Type B pancreatic cell (in vitro differentiated cells): ENCODE measurements around the gene TRPM3. TPM values are rescaled to one million over a fixed set of nuclear protein-coding genes. Genes with fewer than 3 reads are reported as not detected.

Experiments used
- DNase-seq: peaks from one replicate; pipeline ENCODE4 v3.0.0; 2021; ENCODE audit warnings: mixed read lengths; ENCODE audit not compliant: unreplicated experiment; ENCODE audit errors: extremely low spot score
- H3K27ac Mint-ChIP-seq: 2 replicates; pipeline ENCODE4 v1.8.0; 2021; ENCODE audit warnings: mild to moderate bottlenecking, mixed read lengths
- H3K27me3 Mint-ChIP-seq: 2 replicates; pipeline ENCODE4 v1.8.0; 2021; ENCODE audit warnings: mixed read lengths
- H3K36me3 Mint-ChIP-seq: 2 replicates; pipeline ENCODE4 v1.8.0; 2021; ENCODE audit warnings: mixed read lengths
- H3K4me1 Mint-ChIP-seq: one replicate; pipeline ENCODE4 v1.8.0; 2021; ENCODE audit warnings: mixed read lengths; ENCODE audit not compliant: unreplicated experiment
- H3K4me3 Mint-ChIP-seq: 2 replicates; pipeline ENCODE4 v1.8.0; 2021; ENCODE audit warnings: mild to moderate bottlenecking, mixed read lengths
- H3K9me3 Mint-ChIP-seq: 2 replicates; pipeline ENCODE4 v1.8.0; 2021; ENCODE audit warnings: mixed read lengths
- CTCF ChIP-seq: fragments of 200-600 bp; sonication (generic); conservative IDR thresholded peaks from 2 replicates; pipeline ENCODE4 v1.5.0; 2021; ENCODE audit warnings: antibody characterized with exemption, mild to moderate bottlenecking
- total RNA-seq: library from RNA; stranded (reverse); gene quantifications from 2 replicates; pipeline ENCODE4 v1.2.1, GENCODE V29; 2021; ENCODE audit warnings: low replicate concordance

TRPM3 gene
- total RNA-seq, 1 donor from 2014 or later: 17.0 TPM

GRCh38 chr9:71032779-71033178 is 88.6 kb downstream of the TRPM3 start:
- H3K27ac Mint-ChIP-seq: no peak overlapping the region
- TF ChIP-seq CTCF: no peak
- DNase-seq: no peak
- H3K36me3 Mint-ChIP-seq: no peaks in the 10 kb centered on the region
- H3K4me3 Mint-ChIP-seq: no peak overlapping the region
- no peaks in the 10 kb centered on the region for H3K27me3 Mint-ChIP-seq
- no peaks in the 10 kb centered on the region for H3K9me3 Mint-ChIP-seq
- H3K4me1 Mint-ChIP-seq: peaks cover 5% of the 10 kb centered on the region

GRCh38 chr9:71025728-71026127 is 95.7 kb downstream of the TRPM3 start:
- no peak overlapping the region for H3K4me3 Mint-ChIP-seq
- no peaks in the 10 kb centered on the region for H3K27me3 Mint-ChIP-seq
- H3K4me1 Mint-ChIP-seq: no peaks in the 10 kb centered on the region
- no peaks in the 10 kb centered on the region for H3K36me3 Mint-ChIP-seq
- DNase-seq: no peak
- H3K27ac Mint-ChIP-seq: no peak overlapping the region
- no peaks in the 10 kb centered on the region for H3K9me3 Mint-ChIP-seq
- TF ChIP-seq CTCF: no peak

- Mint-ChIP-seq H3K4me3 (no peak overlapping the region), H3K27ac (no peak overlapping the region), H3K27me3 (no peaks in the 10 kb centered on the region), H3K9me3 (no peaks in the 10 kb centered on the region), H3K4me1 (no peaks in the 10 kb centered on the region), H3K36me3 (no peaks in the 10 kb centered on the region)
- no peak for TF ChIP-seq CTCF
- DNase-seq: no peak
Measured at GRCh38 chr9:71025201-71025600, 96.2 kb downstream of the TRPM3 start.

GRCh38 chr9:71010258-71010657 is 111.2 kb downstream of the TRPM3 start:
- DNase-seq: no peak
- H3K4me3 Mint-ChIP-seq: no peak overlapping the region
- no peaks in the 10 kb centered on the region for H3K36me3 Mint-ChIP-seq
- H3K27me3 Mint-ChIP-seq: no peaks in the 10 kb centered on the region
- H3K9me3 Mint-ChIP-seq: no peaks in the 10 kb centered on the region
- no peaks in the 10 kb centered on the region for H3K4me1 Mint-ChIP-seq
- no peak for TF ChIP-seq CTCF
- H3K27ac Mint-ChIP-seq: no peak overlapping the region

- Mint-ChIP-seq H3K27me3 (no peaks in the 10 kb centered on the region), H3K9me3 (no peaks in the 10 kb centered on the region)
Measured at GRCh38 chr9:71005456-71005855, 116.0 kb downstream of the TRPM3 start.

More at GRCh38 chr9:71005456-71005855, 116.0 kb downstream of the TRPM3 start:
- no peaks in the 10 kb centered on the region for H3K36me3 Mint-ChIP-seq
- no peaks in the 10 kb centered on the region for H3K4me1 Mint-ChIP-seq
- no peak for TF ChIP-seq CTCF
- DNase-seq: no peak
- H3K4me3 Mint-ChIP-seq: no peak overlapping the region
- no peak overlapping the region for H3K27ac Mint-ChIP-seq
